GM21515 (cell line): ENCODE results near the gene SMARCA1.
"Not testable (repeated sequence)": the region's sequence is repeated elsewhere in the genome, so short reads cannot be mapped to it uniquely, and the experiment has no call there.

ENCODE experiments used
- ATAC-seq: cut with Tn5 transposase; IDR thresholded peaks from one replicate; pipeline ENCODE4 v1.9.1; 2021; ENCODE audit not compliant: unreplicated experiment

The SMARCA1 gene, protein sequence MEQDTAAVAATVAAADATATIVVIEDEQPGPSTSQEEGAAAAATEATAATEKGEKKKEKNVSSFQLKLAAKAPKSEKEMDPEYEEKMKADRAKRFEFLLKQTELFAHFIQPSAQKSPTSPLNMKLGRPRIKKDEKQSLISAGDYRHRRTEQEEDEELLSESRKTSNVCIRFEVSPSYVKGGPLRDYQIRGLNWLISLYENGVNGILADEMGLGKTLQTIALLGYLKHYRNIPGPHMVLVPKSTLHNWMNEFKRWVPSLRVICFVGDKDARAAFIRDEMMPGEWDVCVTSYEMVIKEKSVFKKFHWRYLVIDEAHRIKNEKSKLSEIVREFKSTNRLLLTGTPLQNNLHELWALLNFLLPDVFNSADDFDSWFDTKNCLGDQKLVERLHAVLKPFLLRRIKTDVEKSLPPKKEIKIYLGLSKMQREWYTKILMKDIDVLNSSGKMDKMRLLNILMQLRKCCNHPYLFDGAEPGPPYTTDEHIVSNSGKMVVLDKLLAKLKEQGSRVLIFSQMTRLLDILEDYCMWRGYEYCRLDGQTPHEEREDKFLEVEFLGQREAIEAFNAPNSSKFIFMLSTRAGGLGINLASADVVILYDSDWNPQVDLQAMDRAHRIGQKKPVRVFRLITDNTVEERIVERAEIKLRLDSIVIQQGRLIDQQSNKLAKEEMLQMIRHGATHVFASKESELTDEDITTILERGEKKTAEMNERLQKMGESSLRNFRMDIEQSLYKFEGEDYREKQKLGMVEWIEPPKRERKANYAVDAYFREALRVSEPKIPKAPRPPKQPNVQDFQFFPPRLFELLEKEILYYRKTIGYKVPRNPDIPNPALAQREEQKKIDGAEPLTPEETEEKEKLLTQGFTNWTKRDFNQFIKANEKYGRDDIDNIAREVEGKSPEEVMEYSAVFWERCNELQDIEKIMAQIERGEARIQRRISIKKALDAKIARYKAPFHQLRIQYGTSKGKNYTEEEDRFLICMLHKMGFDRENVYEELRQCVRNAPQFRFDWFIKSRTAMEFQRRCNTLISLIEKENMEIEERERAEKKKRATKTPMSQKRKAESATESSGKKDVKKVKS

DNA sequence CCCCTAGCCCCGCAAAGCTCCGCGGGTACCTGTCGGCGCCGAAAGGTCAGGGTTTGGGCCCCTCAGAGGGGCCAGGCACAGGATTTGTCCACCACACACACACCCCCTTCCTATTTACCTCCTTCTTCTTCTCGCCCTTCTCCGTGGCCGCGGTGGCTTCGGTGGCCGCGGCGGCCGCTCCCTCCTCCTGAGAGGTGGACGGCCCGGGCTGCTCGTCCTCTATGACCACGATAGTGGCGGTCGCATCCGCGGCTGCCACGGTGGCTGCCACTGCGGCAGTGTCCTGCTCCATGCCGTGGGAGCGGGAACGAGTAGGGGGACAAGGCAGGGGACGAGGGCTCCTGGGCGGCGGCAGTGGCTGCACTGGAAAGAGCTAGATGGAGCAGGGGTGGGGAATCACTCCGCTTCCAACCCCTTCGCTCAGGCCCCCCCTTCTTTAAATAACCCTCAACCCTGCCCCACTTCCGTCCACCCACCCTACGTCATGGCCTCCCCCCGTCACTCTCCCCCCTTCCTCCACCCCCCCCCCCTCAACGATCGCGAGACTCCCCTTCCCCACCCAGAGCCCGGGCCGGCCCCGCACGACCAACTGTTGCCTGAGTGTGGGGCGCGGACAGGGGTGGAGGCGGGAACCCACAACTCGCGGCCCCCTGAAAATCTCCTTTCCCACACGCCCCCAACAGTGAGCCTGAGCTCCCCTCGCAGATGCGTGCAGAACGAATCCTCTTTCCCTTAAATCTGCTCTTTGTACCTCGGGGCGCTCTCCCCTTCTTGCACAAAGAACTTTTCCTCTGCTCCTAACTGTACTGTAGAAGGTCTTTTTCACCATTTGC, at the start of gene SMARCA1:
Gene SMARCA1 (minus strand): TSS at position 412 of the 833 bp plus-strand sequence. CDS start 120 bp downstream, at position 292.
- no peak for ATAC-seq

DNA sequence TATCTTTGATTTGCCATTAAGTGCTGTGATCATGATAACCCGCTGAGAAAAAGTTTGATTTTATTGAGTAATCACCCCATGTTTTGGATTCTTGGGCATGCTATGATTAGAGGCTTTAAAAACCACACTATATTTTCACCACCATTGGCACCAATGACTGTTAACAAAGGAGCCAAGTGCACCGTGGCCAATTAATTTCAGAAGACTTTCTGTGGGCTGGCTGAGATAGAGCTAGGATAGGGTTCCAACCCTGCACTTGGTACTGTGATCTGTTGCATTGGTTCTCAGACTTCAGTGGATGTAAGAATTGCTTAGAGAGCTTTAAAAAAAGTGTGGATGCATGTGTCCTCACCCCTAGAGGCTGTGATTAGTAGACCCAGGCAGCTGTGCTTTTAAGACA, 49.1 kb upstream of the SMARCA1 start:
- ATAC-seq, result no peak

DNA sequence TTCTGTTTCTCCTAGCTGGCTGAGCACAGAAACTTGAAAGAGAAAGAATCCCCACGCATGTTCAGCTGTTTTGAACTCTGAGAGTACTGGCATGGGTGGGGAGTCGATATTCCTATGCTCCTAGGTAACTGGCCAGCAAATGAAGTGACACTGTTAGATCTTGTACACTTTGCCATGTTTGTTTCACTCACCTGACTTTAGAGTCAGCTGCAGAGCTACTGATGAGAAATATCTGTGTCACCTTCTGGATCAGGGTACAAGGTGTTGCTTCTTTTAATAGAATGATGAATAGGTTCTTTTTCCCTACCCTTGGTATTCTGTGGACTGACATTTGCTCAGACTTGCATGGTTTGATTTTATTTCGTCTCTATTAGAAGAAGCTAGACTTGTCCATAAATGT, 45.1 kb upstream of the SMARCA1 start:
- ATAC-seq, result no peak

DNA sequence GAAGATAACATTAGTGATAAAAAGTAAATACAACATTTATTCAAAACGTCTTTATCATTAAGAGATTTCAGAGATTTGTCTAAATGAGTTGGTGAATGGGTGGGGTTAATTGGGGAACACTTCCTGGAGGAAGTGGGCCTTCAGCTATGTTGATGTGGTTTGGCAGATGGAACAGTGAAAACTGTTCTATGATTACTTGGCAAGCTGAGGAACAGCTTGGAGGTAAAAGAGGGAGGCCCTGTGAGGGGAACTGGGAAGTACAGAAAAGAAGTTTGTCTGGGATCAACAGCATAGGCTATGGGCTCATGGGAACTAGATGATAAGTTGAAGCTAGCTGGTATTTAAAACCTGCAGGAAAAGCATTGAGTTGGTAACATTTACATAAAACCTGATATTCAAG, 42.8 kb upstream of the SMARCA1 start:
- ATAC-seq, result no peak

DNA sequence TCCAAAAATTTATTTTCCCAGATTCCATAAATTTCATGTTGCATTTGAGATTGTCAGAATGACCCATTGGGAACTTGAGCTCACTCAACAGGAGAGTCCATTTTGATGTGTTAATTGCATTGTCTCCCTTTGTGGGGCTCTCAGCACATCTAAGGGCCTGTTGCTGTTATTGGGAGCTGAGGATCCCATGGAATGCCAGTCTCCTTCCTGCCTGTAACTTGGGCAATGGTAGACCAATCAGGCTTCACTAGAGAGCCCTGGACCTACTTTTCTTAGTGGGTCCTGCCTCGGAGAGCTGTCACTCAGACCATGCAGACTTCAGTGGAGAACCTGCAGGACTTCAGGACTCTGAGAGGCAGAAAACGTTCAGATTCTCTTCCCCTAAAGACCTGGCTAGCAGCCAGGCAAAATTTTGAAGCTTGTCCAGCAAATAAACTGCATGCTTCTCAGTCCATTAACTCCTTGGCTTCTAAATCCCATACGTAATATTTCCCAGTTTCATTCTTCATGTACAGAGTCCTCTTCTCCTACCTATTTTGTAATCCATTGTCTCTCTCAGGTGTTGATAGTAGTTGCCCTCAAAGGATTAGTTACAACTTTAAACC, 41.9 kb upstream of the SMARCA1 start:
- no peak for ATAC-seq

DNA sequence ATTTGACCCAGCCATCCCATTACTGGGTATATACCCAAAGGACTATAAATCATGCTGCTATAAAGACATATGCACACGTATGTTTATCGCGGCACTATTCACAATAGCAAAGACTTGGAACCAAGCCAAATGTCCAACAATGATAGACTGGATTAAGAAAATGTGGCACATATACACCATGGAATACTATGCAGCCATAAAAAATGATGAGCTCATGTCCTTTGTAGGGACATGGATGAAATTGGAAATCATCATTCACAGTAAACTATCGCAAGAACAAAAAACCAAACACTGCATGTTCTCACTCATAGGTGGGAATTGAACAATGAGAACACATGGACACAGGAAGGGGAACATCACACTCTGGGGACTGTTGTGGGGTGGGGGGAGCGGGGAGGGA, 41.1 kb upstream of the SMARCA1 start:
- ATAC-seq, result not testable (repeated sequence)

DNA sequence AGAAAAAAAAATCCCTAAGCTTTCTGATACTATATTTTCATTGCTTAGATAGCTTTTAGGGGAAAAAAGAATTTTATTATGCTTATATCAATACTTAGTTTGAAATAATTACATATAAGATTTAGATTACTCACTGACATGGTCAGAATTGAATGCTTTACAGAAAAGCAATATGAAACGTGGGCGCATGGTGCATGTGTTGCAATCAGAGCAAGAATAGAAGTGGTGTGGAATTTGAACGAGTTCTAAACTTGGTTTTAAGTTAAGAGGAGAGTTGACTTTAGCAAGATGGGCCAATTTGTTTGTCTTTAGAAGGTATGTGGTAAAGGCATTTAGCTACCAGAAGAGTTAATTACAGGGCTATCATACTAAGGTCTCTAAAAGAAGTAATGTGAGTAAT, 38.2 kb upstream of the SMARCA1 start:
- ATAC-seq, result no peak

DNA sequence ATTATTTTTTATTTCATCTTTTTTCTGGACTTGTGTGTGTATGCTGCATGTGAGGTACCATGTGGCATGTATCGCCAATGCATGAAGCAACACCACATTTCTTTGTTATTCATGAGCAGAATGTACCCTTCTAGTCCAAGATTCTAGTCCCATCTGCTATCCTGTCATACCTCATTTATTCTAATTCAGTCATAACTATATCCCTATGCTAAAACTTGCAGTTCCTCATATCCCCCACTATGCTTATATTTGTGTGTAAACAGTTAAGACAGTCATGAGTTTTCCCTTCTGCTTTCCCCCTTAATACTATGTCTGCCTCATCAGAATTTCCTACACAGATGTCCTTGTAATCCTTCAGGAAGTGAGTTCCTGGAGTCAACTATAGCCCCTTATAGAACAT, 36.5 kb upstream of the SMARCA1 start:
- no peak for ATAC-seq

DNA sequence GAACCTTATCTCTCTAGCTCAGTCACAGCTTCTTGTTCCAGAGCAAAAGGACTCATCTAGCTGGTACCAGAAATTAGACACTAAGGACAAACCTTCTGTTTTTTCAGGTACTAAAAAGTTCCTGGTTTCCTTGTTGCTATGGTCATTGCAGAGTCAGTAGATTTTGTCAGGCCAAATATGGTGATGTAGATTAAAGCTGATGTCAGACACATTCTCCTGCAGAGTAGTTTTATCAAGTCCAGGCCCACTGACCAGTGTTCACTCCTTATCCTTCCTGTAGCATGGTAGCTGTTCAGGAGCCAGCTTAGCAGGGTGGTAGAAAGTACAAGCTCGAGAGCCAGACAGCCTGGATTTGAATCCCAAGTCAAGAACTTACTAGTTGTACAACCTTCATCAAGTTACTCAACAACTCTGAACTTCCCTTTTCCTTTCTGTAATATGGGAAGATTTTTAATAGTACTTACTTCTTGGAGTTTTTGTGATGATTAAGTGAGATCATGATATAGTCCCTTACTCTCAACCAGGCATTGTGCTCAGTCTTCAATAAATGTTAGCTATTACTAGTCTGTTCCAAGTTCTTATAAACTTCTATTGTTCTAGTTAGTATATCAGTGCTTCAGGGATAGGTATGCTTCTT, 34.7 kb upstream of the SMARCA1 start:
- no peak for ATAC-seq

DNA sequence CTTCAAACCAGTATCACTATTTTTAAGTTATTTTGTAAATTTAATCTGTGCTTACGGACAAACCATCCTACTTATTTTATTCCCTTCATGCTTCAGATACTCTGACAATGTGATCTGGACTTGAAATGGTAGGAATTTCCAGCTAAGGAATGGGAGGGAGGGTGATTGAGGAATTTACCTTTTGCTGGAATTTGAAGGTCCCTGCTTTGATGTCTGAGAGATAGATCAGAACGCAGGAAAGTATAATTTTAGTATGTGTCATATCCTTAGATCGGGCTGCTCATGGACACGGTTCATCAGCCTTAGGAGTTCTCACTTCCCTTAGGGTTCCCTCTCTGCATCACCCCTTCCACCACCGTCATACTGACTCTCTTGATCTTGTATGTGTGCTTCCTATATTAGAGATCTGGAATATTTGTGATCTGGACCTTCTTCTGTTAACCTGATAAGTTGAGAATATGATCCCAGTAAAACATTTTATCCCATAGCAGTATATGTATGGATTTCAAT, 33.6 kb upstream of the SMARCA1 start:
- no peak for ATAC-seq

DNA sequence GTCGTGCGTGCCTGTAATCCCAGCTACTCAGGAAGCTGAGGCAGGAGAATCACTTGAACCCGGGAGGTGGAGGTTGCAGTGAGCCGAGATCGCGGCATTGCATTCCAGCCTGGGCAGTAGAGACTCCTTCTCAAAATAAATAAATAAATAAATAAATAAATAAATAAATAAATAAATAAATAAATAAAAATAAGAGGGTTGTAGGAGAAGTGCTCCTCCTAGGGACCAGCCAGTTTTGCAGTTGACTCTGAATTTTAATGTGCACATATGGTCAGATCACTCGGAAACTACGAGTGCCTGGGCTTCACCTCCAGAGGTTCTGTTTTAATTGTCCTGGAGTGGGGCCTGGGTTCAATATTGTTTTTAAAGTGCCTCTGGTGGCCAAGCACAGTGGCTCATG, 31.5 kb upstream of the SMARCA1 start:
- ATAC-seq, result not testable (repeated sequence)

DNA sequence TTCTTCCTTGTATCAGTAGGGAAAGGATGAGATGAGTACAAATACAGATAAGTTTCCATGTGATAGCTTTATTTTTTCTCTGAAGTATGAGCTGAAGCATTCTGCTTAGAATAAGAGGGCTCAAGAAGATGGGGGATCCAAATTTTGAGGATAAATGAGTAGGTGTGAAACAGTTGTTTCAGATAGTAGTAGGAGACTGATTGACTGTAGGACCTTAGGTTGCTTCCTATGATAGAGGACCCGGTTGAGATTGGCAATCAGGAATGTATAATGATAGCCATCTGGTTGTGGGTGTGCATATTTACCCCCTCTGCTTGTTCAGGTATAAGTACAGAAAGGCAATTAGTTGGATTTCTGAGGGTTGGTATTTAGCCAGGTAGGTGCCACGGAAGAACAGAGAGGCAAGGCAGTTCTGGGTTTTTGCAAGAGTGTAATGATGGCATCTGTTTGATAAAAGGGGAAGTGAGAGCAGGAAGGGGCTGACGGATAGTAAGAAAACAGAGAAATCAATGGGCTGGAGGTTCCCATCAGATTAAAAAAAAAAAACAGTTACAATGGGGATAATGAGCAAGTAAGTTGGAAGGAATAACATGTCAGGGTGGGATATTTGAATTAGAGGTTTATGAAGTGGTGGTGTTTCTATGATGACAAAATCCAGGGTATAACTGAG, 30.5 kb upstream of the SMARCA1 start:
- ATAC-seq, result peak; percentile 96

DNA sequence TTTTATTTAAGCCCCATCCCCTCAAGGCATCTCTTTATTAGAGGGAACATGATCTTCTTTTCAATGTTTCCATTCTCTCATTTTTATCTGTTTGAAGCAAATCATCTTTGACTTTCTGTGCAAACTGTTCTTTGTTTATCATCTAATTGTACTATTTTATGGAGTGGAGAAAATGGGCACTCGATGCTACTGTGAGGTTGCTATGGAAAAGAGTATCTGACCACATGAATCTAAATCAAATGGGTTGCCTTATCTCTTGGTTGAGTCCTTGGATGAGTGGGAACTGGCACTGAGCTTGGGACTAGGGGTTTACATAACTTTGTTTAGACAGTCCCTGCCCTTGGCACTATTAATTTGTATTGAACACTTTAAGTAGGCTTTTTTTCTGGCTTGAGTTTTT, 25.8 kb upstream of the SMARCA1 start:
- ATAC-seq, result no peak

DNA sequence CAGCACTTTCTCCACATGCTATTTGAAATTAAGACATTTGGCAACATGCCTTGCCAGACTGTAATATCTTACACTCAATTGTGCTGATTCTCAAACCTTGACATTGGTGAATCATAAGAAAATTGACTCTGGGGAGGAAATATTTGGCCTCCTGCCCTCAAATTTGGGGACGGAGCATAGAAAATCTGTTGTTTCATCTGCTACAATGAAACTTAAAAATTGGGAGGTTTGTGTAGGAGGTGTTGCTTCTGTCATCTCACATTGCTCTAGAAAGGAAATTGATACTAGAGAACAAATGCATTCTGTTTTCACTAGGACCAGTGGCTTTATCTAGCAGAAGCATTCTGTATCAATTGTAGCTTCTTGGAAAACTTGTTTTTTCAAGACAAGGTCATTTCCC, 22.1 kb upstream of the SMARCA1 start:
- ATAC-seq, result no peak

DNA sequence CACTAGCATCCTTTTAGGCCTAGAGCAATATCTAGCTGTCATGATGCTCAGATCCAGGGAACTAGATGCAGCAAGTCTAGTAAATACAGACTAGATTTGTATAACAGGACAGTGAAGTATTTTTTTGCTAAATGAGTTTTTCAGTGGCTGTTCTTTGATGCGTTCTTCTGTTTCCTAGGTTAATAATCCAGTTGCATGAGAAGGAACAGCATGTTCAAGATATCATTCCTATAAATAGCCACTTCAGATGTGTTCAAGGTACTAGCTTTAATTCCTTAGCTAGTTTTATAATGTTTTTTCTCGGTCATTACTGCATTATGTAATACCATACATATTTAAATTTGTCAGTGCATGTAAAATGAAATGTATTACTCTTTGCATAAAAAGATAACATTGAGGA, 21.5 kb upstream of the SMARCA1 start:
- no peak for ATAC-seq

DNA sequence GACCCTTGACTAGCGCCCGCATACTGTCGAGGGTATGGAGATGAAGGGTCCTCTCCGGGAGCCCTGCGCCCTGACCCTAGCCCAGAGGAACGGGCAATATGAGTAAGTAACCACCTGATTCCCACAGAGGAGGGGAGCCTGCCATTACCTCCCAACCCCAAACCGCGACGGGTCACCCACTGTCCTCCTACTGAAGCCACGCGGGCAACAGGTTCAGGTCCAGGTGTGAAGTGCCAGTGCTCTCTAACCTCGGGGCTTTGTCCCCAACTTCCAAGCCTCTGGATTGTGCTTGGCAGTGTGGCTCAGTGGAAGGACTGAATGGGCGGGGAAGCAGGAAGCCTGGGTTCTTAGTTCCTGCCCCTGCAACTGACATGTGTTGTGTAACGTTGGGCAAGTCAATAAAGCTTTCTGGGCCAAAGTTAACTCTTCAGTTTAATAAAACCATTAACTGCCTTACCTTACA, 17.5 kb upstream of the SMARCA1 start:
- no peak for ATAC-seq

DNA sequence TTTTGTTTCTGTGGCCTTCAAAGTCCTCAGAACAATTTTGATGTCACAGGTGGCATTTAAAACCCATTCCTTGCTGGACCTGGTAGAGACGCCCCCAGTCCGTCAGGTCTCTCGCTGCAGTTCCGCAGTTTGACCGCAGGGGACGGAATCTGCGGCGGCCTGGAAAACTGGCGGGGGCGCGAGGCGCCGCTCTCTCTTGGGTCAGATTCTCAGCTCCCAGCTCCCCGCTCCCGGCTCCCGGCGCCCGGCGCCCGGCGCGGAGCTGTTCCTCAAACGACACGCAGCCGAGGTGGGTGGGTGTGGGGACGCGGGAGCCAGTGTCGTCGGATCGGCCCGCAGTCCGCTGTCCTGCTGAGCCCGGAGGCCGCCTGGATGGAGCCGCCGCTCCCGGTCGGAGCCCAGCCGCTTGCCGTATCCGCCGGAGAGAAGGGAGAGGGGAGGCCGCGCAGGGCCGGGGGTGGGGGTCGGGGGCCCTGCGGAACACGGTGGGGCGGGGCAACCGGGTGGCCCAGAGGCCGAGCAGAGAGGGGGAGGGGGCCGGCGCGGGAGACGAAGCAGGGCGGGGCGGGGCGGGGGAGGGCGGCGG, 16.9 kb upstream of the SMARCA1 start, which contains the start of gene OCRL:
Gene OCRL (plus strand): TSS at position 192 of the 586 bp plus-strand sequence. CDS start 181 bp downstream, at position 373.
- peak; percentile 99 for ATAC-seq

DNA sequence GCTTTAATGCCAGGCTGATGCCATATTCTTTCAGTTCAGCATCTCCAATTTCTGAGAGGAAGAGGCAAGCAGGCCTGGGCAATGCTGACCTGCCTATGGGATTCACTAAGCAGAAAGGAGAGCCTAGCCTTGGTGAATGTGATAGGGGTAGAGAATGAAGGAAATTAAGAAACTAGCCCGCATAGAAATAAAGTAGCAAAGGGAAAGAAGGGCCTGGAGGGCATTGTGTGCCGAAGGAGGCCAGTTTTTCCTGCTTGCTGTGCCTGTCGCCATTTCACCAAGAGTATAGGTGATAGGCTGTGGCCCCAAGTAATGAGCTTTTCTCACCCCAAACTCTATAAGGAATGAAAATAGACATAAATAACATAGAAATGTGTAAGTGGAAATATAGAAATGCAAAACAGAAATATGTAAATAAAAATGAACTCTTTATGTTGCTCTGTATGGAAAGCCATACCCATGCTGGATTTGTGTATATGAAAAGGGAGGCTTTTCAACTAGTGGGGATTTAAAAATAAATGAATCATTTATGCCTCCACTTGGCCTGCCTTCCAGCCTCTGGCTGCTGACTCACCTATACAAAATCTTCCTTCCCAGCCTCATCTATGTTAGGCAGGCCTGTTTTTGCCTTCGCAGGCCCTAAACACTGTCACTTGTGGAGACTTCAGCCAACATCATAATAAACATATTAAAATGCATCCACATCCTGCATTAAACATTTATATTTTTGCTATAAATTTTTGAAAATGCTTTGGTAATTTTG, 11.7 kb upstream of the SMARCA1 start:
- no peak for ATAC-seq
